ENCODE results near the gene PSG6. TPM values are rescaled to one million over a fixed set of nuclear protein-coding genes. Genes with fewer than 3 reads are reported as not detected.
"Not testable (repeated sequence)": the region's sequence is repeated elsewhere in the genome, so short reads cannot be mapped to it uniquely, and the experiment has no call there.

The PSG6 gene
- not detected in 3 replicates for total RNA-seq

- not testable (repeated sequence) for H3K4me3 Mint-ChIP-seq; H3K27ac Mint-ChIP-seq; H3K4me1 Mint-ChIP-seq; H3K27me3 Mint-ChIP-seq (ENCODE audit: low read depth); H3K36me3 Mint-ChIP-seq; DNase-seq (ENCODE audit: low spot score in 2 of 2, unreplicated experiment in 2 of 2)
- H3K9me3 Mint-ChIP-seq: peaks cover 57% of the 10 kb centered on the region
Measured at GRCh38 chr19:42917634-42918033, at the start of gene PSG6. TSS of gene PSG6 (minus strand) at chr19:42917894. CDS start at chr19:42917792, 102 bp downstream.

DNA sequence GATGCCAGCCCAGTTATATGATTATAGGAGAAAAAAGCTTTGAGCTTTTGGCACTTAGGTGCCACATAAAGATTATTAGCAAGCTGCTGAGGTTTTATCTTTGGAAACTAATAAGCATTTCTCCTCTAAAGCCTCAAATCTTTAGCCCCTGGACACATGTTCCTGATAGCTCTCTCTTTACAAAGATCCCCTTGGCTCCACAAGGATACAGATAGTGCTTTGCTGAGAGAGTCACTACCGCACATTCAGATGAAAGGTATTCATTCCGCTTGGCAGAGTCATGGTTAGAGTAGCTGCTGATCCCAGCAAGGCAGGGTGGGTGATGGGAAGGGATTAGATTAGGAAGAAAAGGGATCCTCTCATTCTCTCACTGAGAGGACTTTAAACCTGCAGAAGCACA lies 47.5 kb upstream of the PSG6 start:
- no peaks in the 10 kb centered on the region for H3K27me3 Mint-ChIP-seq (ENCODE audit: low read depth)
- TF ChIP-seq, protein P1, sequence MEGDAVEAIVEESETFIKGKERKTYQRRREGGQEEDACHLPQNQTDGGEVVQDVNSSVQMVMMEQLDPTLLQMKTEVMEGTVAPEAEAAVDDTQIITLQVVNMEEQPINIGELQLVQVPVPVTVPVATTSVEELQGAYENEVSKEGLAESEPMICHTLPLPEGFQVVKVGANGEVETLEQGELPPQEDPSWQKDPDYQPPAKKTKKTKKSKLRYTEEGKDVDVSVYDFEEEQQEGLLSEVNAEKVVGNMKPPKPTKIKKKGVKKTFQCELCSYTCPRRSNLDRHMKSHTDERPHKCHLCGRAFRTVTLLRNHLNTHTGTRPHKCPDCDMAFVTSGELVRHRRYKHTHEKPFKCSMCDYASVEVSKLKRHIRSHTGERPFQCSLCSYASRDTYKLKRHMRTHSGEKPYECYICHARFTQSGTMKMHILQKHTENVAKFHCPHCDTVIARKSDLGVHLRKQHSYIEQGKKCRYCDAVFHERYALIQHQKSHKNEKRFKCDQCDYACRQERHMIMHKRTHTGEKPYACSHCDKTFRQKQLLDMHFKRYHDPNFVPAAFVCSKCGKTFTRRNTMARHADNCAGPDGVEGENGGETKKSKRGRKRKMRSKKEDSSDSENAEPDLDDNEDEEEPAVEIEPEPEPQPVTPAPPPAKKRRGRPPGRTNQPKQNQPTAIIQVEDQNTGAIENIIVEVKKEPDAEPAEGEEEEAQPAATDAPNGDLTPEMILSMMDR (IDR thresholded peaks at IDR 0.05; ENCODE audit: unreplicated experiment): no peak
- no peak overlapping the region for H3K27ac Mint-ChIP-seq
- no peak overlapping the region for H3K4me3 Mint-ChIP-seq
- H3K4me1 Mint-ChIP-seq: no peaks in the 10 kb centered on the region
- H3K9me3 Mint-ChIP-seq: peaks cover 72% of the 10 kb centered on the region
- DNase-seq (ENCODE audit: low spot score in 2 of 2, unreplicated experiment in 2 of 2): no peak
- no peaks in the 10 kb centered on the region for H3K36me3 Mint-ChIP-seq

DNA sequence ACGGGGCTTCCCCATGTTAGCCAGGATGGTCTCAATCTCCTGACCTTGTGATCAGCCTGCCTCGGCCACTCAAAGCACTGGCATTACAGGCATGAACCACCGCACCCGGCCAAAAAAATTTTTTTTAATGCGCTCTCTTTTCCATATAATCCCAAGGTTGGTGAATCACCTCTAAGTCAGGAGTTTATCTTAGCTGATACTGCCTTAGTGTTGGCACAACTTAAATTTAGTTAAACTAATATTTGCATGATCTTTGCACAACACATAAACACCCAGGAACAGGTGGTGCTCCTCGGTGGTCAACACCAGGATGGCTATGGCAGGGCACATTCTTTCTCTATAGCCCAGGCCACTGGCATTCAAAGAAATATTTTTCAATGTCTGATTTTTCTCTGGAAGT lies 43.4 kb upstream of the PSG6 start:
- DNase-seq (ENCODE audit: low spot score in 2 of 2, unreplicated experiment in 2 of 2): no peak
- Mint-ChIP-seq H3K36me3 (no peaks in the 10 kb centered on the region), H3K27ac (no peak overlapping the region), H3K4me3 (no peak overlapping the region), H3K4me1 (no peaks in the 10 kb centered on the region), H3K27me3 (ENCODE audit: low read depth) (no peaks in the 10 kb centered on the region), H3K9me3 (peaks cover 76% of the 10 kb centered on the region)
- TF ChIP-seq, protein P1 (IDR thresholded peaks at IDR 0.05; ENCODE audit: unreplicated experiment): no peak

- peaks cover 48% of the 10 kb centered on the region for H3K9me3 Mint-ChIP-seq
- not testable (repeated sequence) for H3K4me1 Mint-ChIP-seq; H3K36me3 Mint-ChIP-seq; DNase-seq (ENCODE audit: low spot score in 2 of 2, unreplicated experiment in 2 of 2); H3K27ac Mint-ChIP-seq; H3K27me3 Mint-ChIP-seq (ENCODE audit: low read depth); H3K4me3 Mint-ChIP-seq
Measured at GRCh38 chr19:42952126-42952525, 34.4 kb upstream of the PSG6 start.

DNA sequence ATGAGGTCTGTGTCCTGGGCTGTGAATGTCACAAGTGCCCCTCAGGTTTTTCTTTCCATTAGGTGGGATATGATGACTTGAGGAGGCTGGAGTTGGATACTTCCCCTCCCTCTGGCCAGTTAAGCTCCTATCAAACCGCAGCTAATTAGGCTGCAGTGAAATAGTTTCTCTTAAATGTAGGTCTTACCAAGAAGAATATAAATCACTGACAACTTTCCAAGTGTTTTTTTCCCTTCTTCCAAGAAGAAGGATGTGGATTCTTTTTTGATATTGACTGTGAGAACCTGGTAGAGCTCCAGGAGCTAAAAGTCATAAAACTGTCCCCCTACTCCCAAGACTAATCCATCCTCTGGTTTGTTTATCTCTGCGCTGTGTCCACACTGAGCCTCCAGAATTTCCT lies 33.8 kb upstream of the PSG6 start:
- not testable (repeated sequence) for H3K27me3 Mint-ChIP-seq (ENCODE audit: low read depth); H3K27ac Mint-ChIP-seq
- H3K9me3 Mint-ChIP-seq: peaks cover 52% of the 10 kb centered on the region

DNA sequence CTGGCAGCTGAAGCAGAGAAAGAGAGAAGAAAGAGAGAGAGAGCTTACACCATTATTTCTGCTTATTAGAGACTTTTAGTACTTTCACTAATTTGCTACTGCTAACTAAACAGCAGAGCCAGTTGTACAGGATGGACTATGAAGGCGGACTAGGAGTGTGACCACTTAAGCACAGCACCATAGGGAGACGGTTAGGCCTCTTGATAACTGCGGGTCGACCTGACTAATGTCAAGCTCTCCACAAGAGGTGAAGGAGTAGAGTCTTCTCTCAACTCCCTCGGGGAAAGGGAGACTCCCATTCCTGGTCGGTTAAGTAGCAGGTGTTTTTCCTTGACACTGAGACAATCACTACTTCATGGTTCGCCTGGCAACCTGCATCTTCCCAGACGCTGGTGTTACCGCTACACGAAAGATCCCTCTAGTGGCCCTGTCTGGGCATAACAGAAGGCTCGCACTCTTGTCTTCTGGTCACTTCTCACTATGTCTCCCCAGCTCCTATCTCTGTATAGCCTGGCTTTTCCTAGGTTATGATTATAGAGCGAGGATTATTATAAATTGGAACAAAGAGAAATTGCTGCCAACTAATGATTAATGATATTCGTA lies 24.6 kb upstream of the PSG6 start:
- no peak overlapping the region for H3K4me3 Mint-ChIP-seq
- DNase-seq (ENCODE audit: low spot score in 2 of 2, unreplicated experiment in 2 of 2): no peak
- no peaks in the 10 kb centered on the region for H3K4me1 Mint-ChIP-seq
- H3K36me3 Mint-ChIP-seq: no peaks in the 10 kb centered on the region
- peaks cover 69% of the 10 kb centered on the region for H3K9me3 Mint-ChIP-seq
- no peaks in the 10 kb centered on the region for H3K27me3 Mint-ChIP-seq (ENCODE audit: low read depth)
- TF ChIP-seq, protein P1 (IDR thresholded peaks at IDR 0.05; ENCODE audit: unreplicated experiment): no peak
- H3K27ac Mint-ChIP-seq: no peak overlapping the region

More for the DNA sequence above, 33.8 kb upstream of the PSG6 start:
- not testable (repeated sequence) for H3K4me3 Mint-ChIP-seq; H3K36me3 Mint-ChIP-seq; H3K4me1 Mint-ChIP-seq; DNase-seq (ENCODE audit: low spot score in 2 of 2, unreplicated experiment in 2 of 2)

GRCh38 chr19:42937107-42937506 lies 19.4 kb upstream of the PSG6 start, which contains the start of gene PSG7:
TSS of gene PSG7 (minus strand) at chr19:42937207. CDS start at chr19:42937076, 131 bp downstream.
- not testable (repeated sequence) for H3K4me1 Mint-ChIP-seq; H3K27me3 Mint-ChIP-seq (ENCODE audit: low read depth); H3K4me3 Mint-ChIP-seq; H3K36me3 Mint-ChIP-seq; H3K27ac Mint-ChIP-seq; DNase-seq (ENCODE audit: low spot score in 2 of 2, unreplicated experiment in 2 of 2)
- H3K9me3 Mint-ChIP-seq: peaks cover 67% of the 10 kb centered on the region

- not testable (repeated sequence) for H3K4me1 Mint-ChIP-seq; H3K36me3 Mint-ChIP-seq; DNase-seq (ENCODE audit: low spot score in 2 of 2, unreplicated experiment in 2 of 2); H3K27ac Mint-ChIP-seq; H3K27me3 Mint-ChIP-seq (ENCODE audit: low read depth); H3K4me3 Mint-ChIP-seq
- peaks cover 62% of the 10 kb centered on the region for H3K9me3 Mint-ChIP-seq
Measured at GRCh38 chr19:42934726-42935125, 17.0 kb upstream of the PSG6 start.

DNA sequence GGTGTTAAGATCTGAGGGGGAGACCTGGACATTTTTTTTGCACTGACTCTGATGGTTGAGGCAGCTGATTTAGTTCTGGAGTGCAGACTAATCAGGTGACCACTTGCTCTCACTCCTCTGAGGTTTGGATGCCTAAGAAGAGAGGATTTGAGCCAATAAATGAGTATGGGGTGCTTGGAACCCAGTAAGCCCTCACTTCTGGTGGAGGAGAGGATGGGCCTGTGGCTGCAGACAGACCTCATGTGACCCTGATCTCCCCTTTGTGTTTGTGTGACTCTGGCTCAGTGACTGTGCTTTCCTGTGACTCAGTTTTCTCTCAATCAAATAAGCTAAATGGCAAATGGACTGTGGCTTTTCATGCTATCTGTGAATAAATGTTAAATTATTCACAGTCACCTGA lies 16.5 kb upstream of the PSG6 start:
- H3K27ac Mint-ChIP-seq; DNase-seq (ENCODE audit: low spot score in 2 of 2, unreplicated experiment in 2 of 2); H3K4me3 Mint-ChIP-seq; H3K27me3 Mint-ChIP-seq (ENCODE audit: low read depth); H3K36me3 Mint-ChIP-seq; H3K4me1 Mint-ChIP-seq: not testable (repeated sequence)
- H3K9me3 Mint-ChIP-seq: peaks cover 61% of the 10 kb centered on the region

DNA sequence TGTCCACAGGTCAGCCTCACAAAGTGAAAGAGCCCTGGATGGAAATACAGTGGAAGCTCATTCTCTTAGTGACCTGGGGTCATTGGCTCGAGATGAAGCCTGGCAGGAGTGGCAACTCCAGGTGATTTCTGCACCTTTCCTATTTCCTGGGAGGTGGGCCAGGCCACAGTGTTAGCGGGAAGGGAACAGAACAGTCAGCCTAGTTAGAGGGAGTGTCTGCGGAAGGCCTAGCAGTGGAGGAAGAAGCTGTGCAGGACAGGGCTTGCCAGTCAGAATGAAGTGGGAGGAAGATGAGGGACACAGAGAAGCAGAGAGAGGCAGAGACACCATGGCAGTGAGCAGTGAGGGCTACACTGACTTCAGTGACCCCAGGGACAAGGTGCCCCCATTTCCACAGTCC lies 15.7 kb upstream of the PSG6 start:
- peaks cover 68% of the 10 kb centered on the region for H3K9me3 Mint-ChIP-seq
- DNase-seq (ENCODE audit: low spot score in 2 of 2, unreplicated experiment in 2 of 2); H3K4me1 Mint-ChIP-seq; H3K27ac Mint-ChIP-seq; H3K36me3 Mint-ChIP-seq; H3K27me3 Mint-ChIP-seq (ENCODE audit: low read depth); H3K4me3 Mint-ChIP-seq: not testable (repeated sequence)

DNA sequence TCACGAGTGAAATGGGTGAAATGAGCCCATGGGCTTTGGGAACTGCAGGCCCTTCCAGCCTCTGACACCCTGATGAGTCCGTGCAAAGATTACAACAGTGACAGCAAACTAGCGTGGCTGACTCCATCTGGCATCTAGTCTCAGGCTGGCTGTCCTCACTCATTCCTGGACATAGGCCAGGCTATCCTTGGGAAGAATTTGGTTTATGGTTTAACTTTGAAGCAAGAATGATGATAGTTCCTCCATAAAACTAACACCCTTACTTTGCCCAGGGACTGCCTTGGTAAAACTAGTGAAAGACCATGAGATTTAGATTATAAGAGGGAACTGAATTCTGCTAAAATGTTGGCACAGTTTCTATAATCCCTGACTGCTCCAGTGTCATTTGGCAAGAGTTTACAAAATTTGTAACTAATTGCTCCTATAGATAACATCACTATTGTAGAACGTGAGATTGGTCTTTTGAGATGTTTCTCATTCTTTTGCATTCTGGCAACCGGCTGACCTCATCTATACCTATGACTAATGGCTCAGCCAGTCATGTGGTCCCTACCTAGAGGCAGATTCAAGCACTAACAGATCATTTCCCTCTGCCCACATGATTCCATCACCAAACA lies 14.9 kb upstream of the PSG6 start:
- H3K27me3 Mint-ChIP-seq (ENCODE audit: low read depth); H3K4me3 Mint-ChIP-seq; H3K4me1 Mint-ChIP-seq; DNase-seq (ENCODE audit: low spot score in 2 of 2, unreplicated experiment in 2 of 2); H3K36me3 Mint-ChIP-seq; H3K27ac Mint-ChIP-seq: not testable (repeated sequence)
- peaks cover 72% of the 10 kb centered on the region for H3K9me3 Mint-ChIP-seq
